ENCODE results near the gene PIAS4.

The PIAS4 gene

GRCh38 chr19:4037301-4037949, 29.9 kb downstream of the PIAS4 start:
- POLR2A ChIA-PET: no interaction called here
- H3K27ac ChIP-seq (ENCODE audit: extremely low read depth, low read depth, low read length): no peak overlapping the region
- peaks cover 12 to 52% of the 10 kb centered on the region in 2 experiments; a peak in 2 of 3 replicates for H3K36me3 ChIP-seq (ENCODE audit: control insufficient read depth in 2 of 2, insufficient read depth in 1 of 2, low read length in 2 of 2)
- CTCF ChIA-PET: interaction anchor here (0.9 kb wide), 1 partner anchor 103 kb away, joined by 4 read pairs; no protein-coding TSS in a partner anchor
- no peak for TF ChIP-seq MZF1 (tag by site-specific recombination; IDR thresholded peaks at IDR 0.05; ENCODE audit: borderline replicate concordance)
- TF ChIP-seq ZNF513 (tag by site-specific recombination; IDR thresholded peaks at IDR 0.05): peak; percentile 90
- no peak for TF ChIP-seq ZSCAN23 (tag by site-specific recombination; IDR thresholded peaks at IDR 0.05)
- TF ChIP-seq ZEB2 (tag by site-specific recombination; IDR thresholded peaks at IDR 0.05): no peak
- TF ChIP-seq HIC1 (tag by site-specific recombination; IDR thresholded peaks at IDR 0.05): peak; percentile 36; the same call in 1 of the 2 replicates
- H3K4me1 ChIP-seq (ENCODE audit: control insufficient read depth, insufficient read depth, low read length): no peaks in the 10 kb centered on the region
- no peaks in the 10 kb centered on the region for H3K9me3 ChIP-seq (ENCODE audit: control insufficient read depth, insufficient read depth, low read depth, low read length)
- H3K4me3 ChIP-seq (ENCODE audit: low read depth, low read length): no peak overlapping the region

DNA sequence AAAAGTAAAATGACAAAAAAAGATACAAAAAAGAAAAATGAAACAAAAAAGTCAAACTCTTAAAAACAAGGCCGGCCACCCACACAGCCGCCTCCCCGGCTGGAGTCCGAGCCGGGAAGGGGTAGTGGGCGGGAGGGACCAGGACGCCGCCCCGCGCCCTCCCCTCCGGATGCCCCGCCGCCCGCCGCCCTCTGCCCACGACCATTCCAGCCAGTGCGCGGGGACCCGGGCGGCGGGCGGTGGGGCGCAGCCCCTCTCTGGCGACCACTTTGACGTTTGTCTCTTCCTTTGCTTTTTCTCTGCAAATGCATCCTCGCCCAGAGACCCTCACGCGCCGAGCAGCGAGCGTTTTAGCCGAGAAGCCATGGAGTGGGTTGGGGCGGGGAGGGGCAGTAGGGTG, 30.5 kb downstream of the PIAS4 start:
- ChIA-PET POLR2A (no interaction called here), CTCF (no interaction called here)
- Histone ChIP-seq H3K36me3 (ENCODE audit: control insufficient read depth in 2 of 2, insufficient read depth in 1 of 2, low read length in 2 of 2) (peaks cover 12 to 46% of the 10 kb centered on the region in 2 experiments; a peak in 2 of 3 replicates), H3K4me1 (ENCODE audit: control insufficient read depth, insufficient read depth, low read length) (no peaks in the 10 kb centered on the region), H3K4me3 (ENCODE audit: low read depth, low read length) (no peak overlapping the region), H3K27ac (ENCODE audit: extremely low read depth, low read depth, low read length) (no peak overlapping the region), H3K9me3 (ENCODE audit: control insufficient read depth, insufficient read depth, low read depth, low read length) (no peaks in the 10 kb centered on the region)
- TF ChIP-seq ZNF404 (tag by site-specific recombination; IDR thresholded peaks at IDR 0.05) (no peak), SETDB1 (IDR thresholded peaks at IDR 0.05; ENCODE audit: insufficient read length, low read length) (no peak), ZNF335 (tag by site-specific recombination; conservative IDR thresholded peaks at IDR 0.05) (no peak), ZNF433 (tag by site-specific recombination; IDR thresholded peaks at IDR 0.05; ENCODE audit: low read depth) (no peak), SCRT1 (tag by site-specific recombination; IDR thresholded peaks at IDR 0.05; ENCODE audit: borderline replicate concordance) (no peak), ZNF791 (tag by site-specific recombination; IDR thresholded peaks at IDR 0.05) (no peak), ZNF596 (tag by site-specific recombination; IDR thresholded peaks at IDR 0.05) (no peak), ZBTB8A (tag by site-specific recombination; IDR thresholded peaks at IDR 0.05) (no peak), ZNF324 (tag by site-specific recombination; IDR thresholded peaks at IDR 0.05) (no peak), ZNF112 (tag by site-specific recombination; IDR thresholded peaks at IDR 0.05) (no peak), ZNF488 (tag by site-specific recombination; IDR thresholded peaks at IDR 0.05) (no peak), ZNF624 (tag by site-specific recombination; IDR thresholded peaks at IDR 0.05) (no peak), ZFP69B (tag by site-specific recombination; IDR thresholded peaks at IDR 0.05) (no peak), ZNF555 (tag by site-specific recombination; conservative IDR thresholded peaks at IDR 0.05) (no peak), ZNF510 (tag by site-specific recombination; IDR thresholded peaks at IDR 0.05; ENCODE audit: insufficient replicate concordance) (no peak), ZFP41 (tag by site-specific recombination; IDR thresholded peaks at IDR 0.05; ENCODE audit: borderline replicate concordance) (no peak), ZNF558 (tag by site-specific recombination; IDR thresholded peaks at IDR 0.05) (no peak), ZNF23 (tag by site-specific recombination; IDR thresholded peaks at IDR 0.05; ENCODE audit: borderline replicate concordance) (no peak)
- TF ChIP-seq, protein P1, sequence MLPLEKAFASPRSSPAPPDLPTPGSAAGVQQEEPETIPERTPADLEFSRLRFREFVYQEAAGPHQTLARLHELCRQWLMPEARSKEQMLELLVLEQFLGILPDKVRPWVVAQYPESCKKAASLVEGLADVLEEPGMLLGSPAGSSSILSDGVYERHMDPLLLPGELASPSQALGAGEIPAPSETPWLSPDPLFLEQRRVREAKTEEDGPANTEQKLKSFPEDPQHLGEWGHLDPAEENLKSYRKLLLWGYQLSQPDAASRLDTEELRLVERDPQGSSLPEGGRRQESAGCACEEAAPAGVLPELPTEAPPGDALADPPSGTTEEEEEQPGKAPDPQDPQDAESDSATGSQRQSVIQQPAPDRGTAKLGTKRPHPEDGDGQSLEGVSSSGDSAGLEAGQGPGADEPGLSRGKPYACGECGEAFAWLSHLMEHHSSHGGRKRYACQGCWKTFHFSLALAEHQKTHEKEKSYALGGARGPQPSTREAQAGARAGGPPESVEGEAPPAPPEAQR (tag by site-specific recombination; IDR thresholded peaks at IDR 0.05): no peak

Measured in HEK293 (cell line).